Neural progenitor cell (in vitro differentiated cells): ENCODE data around the gene NPFF. TPM values are rescaled to one million over a fixed set of nuclear protein-coding genes. Genes with fewer than 3 reads are reported as not detected.
A peak's percentile ranks its signal among the peaks of the same experiment; 100 is the strongest.

Source experiments
- DNase-seq: peaks from one replicate; pipeline ENCODE4 v3.0.0-alpha.2; 2016; ENCODE audit warnings: low spot score
- H2AFZ ChIP-seq: fragments of 200-600 bp; sonication (generic); replicated peaks from 2 replicates; pipeline ENCODE4 v1.6.1; 2016; ENCODE audit warnings: antibody characterized with exemption
- H3F3A ChIP-seq: fragments of 200-600 bp; sonication (generic); 2 replicates; pipeline ENCODE4 v1.6.1; 2016; ENCODE audit warnings: antibody characterized with exemption, low read depth
- H3K27ac ChIP-seq: fragments of 200-600 bp; sonication (generic); 2 replicates; pipeline ENCODE4 v1.5.1; 2016; ENCODE audit warnings: mild to moderate bottlenecking
- H3K27me3 ChIP-seq: fragments of 200-600 bp; sonication (generic); 2 replicates; pipeline ENCODE4 v1.6.1; 2016; ENCODE audit warnings: mild to moderate bottlenecking, moderate library complexity
- H3K36me3 ChIP-seq: fragments of 200-600 bp; sonication (generic); 2 replicates; pipeline ENCODE4 v1.5.1; 2016
- H3K4me1 ChIP-seq: fragments of 200-600 bp; sonication (generic); 2 replicates; pipeline ENCODE4 v1.6.1; 2016; ENCODE audit warnings: mixed run types
- H3K4me2 ChIP-seq: fragments of 200-600 bp; sonication (generic); 2 replicates; pipeline ENCODE4 v1.6.1; 2016
- H3K4me3 ChIP-seq: fragments of 200-600 bp; sonication (generic); 2 replicates; pipeline ENCODE4 v1.5.1; 2016
- H3K79me2 ChIP-seq: fragments of 200-600 bp; sonication (generic); 2 replicates; pipeline ENCODE4 v1.6.1; 2016; ENCODE audit warnings: low read depth
- H3K9ac ChIP-seq: fragments of 200-600 bp; sonication (generic); 2 replicates; pipeline ENCODE4 v1.6.1; 2016
- H3K9me3 ChIP-seq: fragments of 200-600 bp; sonication (generic); 2 replicates; pipeline ENCODE4 v1.5.1; 2016; ENCODE audit warnings: low read depth
- H4K20me1 ChIP-seq: fragments of 200-600 bp; sonication (generic); 2 replicates; pipeline ENCODE4 v1.6.1; 2016; ENCODE audit warnings: low read depth
- H3K27ac Mint-ChIP-seq: 3 replicates; pipeline ENCODE4 v1.8.0; 2021; ENCODE audit warnings: mixed read lengths
- H3K27me3 Mint-ChIP-seq: 2 replicates; pipeline ENCODE4 v1.8.0; 2022; ENCODE audit warnings: low read depth, mild to moderate bottlenecking, inconsistent platforms, moderate library complexity, mixed read lengths; ENCODE audit not compliant: insufficient read depth
- H3K36me3 Mint-ChIP-seq: 3 replicates; pipeline ENCODE4 v1.8.0; 2021; ENCODE audit warnings: mixed read lengths
- H3K4me1 Mint-ChIP-seq: 3 replicates; pipeline ENCODE4 v1.8.0; 2021; ENCODE audit warnings: mixed read lengths
- H3K4me3 Mint-ChIP-seq: 3 replicates; pipeline ENCODE4 v1.8.0; 2021; ENCODE audit warnings: mild to moderate bottlenecking, moderate library complexity, mixed read lengths
- H3K9me3 Mint-ChIP-seq: 3 replicates; pipeline ENCODE4 v1.8.0; 2020; ENCODE audit warnings: mixed read lengths
- EZH2 ChIP-seq: fragments of 200-600 bp; sonication (generic); IDR thresholded peaks from 2 replicates; pipeline ENCODE4 v1.6.1; 2017; ENCODE audit warnings: antibody characterized with exemption, mild to moderate bottlenecking, moderate library complexity
- EZH2phosphoT487 ChIP-seq: fragments of 200-600 bp; sonication (generic); IDR thresholded peaks from 2 replicates; pipeline ENCODE4 v1.6.1; 2017; ENCODE audit warnings: antibody characterized with exemption
- total RNA-seq: library from RNA; depleted of rRNA; stranded (reverse); fragments of >200 nt; gene quantifications from 2 replicates; pipeline ENCODE4 v1.2.3, GENCODE V29; 2015; ENCODE audit warnings: low replicate concordance
- TF ChIP-seq, protein P1 (sequence below): fragments of 200-600 bp; sonication (generic); IDR thresholded peaks from 2 replicates; pipeline ENCODE4 v1.5.1; 2017; ENCODE audit warnings: antibody characterized with exemption, mild to moderate bottlenecking

The NPFF gene, protein sequence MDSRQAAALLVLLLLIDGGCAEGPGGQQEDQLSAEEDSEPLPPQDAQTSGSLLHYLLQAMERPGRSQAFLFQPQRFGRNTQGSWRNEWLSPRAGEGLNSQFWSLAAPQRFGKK
- total RNA-seq: not detected in 2 replicates

DNA sequence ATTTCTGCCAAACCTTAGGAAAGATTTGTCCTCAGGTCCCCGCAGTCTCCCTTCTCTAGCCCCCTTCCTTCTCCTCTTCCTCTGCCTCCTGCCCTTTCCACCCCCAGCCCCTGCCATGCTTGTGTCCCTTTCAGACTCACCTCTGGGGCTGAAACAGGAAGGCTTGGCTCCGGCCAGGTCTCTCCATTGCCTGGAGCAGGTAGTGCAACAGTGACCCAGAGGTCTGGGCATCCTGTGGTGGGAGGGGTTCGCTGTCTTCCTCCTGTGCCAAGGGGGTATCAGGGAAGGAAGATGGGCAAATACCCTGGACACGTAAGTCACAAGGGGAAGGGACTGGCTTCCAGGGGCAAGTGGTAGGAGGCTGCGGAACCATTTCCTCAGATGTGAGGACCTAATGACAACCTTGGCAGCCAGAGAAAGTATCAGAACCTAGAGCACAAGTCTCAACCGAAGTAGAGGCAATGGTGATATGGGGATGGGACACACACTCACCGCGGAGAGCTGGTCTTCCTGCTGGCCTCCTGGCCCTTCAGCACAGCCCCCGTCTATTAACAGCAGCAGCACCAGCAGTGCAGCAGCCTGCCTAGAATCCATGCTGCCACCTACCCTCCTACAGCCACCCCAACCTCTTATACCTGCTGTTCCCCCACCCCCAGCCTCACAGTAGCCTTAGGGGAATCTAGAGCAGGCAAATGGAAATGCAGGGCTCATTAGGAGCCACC, at the start of gene NPFF:
NPFF (minus strand) TSS at position 604 of the 722 bp plus-strand sequence; CDS start at position 594, 10 bp downstream.
- peaks cover 14% of the 10 kb centered on the region for H3K79me2 ChIP-seq
- Mint-ChIP-seq H3K27ac (peak within 1 kb of the TSS; percentile 57), H3K9me3 (no peaks in the 10 kb centered on the region), H3K36me3 (peaks cover 8% of the 10 kb centered on the region), H3K4me1 (peaks cover 8% of the 10 kb centered on the region), H3K4me3 (no peak within 1 kb of the TSS), H3K27me3 (peaks cover 4% of the 10 kb centered on the region)
- no peaks in the 10 kb centered on the region for H3K9me3 ChIP-seq
- no peak within 1 kb of the TSS for H3K9ac ChIP-seq
- H3F3A ChIP-seq: peaks cover 11% of the 10 kb centered on the region
- no peak for DNase-seq
- H3K4me2 ChIP-seq: no peak within 1 kb of the TSS
- no peaks in the 10 kb centered on the region for H4K20me1 ChIP-seq
- H3K4me1 ChIP-seq: peaks cover 3% of the 10 kb centered on the region
- H3K36me3 ChIP-seq: no peaks in the 10 kb centered on the region
- TF ChIP-seq EZH2phosphoT487 (no peak), EZH2 (no peak)
- TF ChIP-seq, protein P1, sequence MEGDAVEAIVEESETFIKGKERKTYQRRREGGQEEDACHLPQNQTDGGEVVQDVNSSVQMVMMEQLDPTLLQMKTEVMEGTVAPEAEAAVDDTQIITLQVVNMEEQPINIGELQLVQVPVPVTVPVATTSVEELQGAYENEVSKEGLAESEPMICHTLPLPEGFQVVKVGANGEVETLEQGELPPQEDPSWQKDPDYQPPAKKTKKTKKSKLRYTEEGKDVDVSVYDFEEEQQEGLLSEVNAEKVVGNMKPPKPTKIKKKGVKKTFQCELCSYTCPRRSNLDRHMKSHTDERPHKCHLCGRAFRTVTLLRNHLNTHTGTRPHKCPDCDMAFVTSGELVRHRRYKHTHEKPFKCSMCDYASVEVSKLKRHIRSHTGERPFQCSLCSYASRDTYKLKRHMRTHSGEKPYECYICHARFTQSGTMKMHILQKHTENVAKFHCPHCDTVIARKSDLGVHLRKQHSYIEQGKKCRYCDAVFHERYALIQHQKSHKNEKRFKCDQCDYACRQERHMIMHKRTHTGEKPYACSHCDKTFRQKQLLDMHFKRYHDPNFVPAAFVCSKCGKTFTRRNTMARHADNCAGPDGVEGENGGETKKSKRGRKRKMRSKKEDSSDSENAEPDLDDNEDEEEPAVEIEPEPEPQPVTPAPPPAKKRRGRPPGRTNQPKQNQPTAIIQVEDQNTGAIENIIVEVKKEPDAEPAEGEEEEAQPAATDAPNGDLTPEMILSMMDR: no peak
- H3K27me3 ChIP-seq: no peaks in the 10 kb centered on the region
- H3K27ac ChIP-seq: no peak within 1 kb of the TSS
- H3K4me3 ChIP-seq: no peak within 1 kb of the TSS
- H2AFZ ChIP-seq: no peak within 1 kb of the TSS

DNA sequence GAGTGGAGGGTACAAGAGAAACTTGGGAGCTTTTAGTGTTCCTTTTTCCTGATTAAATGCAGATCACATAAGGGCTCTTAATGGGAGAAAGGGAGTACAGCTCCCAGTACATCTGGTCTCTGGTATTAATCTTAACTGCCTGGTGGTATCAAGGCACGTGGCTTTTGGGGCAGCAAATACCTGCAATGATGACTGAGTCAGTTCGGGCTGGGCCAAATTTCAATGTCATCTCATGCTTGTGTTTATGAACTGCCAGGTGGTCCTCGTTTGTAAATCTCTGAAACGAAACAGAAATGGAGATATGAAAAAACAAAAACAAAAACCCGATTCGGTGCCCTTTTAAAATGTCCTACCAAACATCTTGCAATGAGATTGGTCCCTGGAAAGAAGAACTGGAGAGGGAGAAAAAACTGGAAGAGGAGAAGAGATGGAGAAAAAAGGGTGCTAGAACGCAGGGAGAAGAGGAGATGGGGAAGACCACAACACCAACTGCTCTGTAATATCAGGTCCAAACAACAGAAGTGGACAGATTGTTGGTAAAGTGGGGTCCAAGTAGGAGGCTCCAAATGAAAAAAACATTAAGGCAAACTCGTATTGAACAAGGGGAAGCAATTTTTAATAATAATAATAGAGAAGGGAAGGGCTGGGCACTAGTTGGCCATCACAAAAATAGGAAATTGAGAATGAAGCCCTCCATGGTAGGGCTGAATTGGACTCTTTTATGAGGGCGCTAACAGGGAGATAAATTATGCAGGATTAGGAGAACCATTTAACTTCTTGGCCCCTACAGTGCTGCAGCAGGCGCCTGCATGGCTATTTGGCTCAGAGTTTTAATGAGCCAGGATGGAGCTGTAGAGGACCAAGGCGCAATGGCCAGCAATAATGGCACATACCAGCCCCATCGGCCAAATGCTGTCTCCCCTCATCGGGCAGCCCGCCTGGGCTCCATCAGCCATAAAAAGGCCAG, 45.4 kb upstream of the NPFF start:
- no peak overlapping the region for H3K27ac Mint-ChIP-seq
- H3K9me3 Mint-ChIP-seq: no peaks in the 10 kb centered on the region

DNA sequence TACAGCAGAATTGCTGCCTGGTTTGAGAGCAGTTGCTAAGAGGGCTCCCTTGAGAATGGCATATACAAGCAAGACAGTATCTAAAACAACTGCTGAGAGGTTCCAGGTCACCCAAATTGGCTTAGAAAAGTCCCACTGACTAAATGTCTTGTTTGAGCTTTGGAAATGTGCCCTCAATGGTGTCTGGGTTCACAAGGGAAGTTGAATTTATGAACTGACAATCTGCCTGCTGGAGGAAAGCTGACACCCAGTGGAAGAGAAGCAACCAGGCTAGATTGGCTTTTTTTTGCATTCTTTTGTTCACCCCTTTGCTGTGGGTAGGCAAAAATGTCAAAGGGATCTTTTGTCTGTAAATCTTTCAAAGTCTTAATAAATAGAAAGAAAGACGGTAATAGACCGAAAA, 44.6 kb upstream of the NPFF start:
- H3K4me3 ChIP-seq: no peak overlapping the region
- no peaks in the 10 kb centered on the region for H3K27me3 Mint-ChIP-seq
- peaks cover 22% of the 10 kb centered on the region for H3K4me1 ChIP-seq
- H3K79me2 ChIP-seq: no peaks in the 10 kb centered on the region
- no peak overlapping the region for H3K9ac ChIP-seq
- no peaks in the 10 kb centered on the region for H3K9me3 Mint-ChIP-seq
- H3K27ac Mint-ChIP-seq: no peak overlapping the region
- peak overlapping the region; percentile 40 for H3K27ac ChIP-seq
- H3K36me3 ChIP-seq: no peaks in the 10 kb centered on the region
- peak; percentile 7 for DNase-seq
- H2AFZ ChIP-seq: no peak overlapping the region
- peaks cover 9% of the 10 kb centered on the region for H3K36me3 Mint-ChIP-seq
- no peaks in the 10 kb centered on the region for H4K20me1 ChIP-seq
- TF ChIP-seq, protein P1: no peak
- no peak for TF ChIP-seq EZH2
- H3F3A ChIP-seq: peaks cover 13% of the 10 kb centered on the region
- no peaks in the 10 kb centered on the region for H3K9me3 ChIP-seq
- peaks cover 15% of the 10 kb centered on the region for H3K4me1 Mint-ChIP-seq
- H3K4me2 ChIP-seq: peak overlapping the region; percentile 14
- no peaks in the 10 kb centered on the region for H3K27me3 ChIP-seq
- H3K4me3 Mint-ChIP-seq: no peak overlapping the region

More for the DNA sequence above, 45.4 kb upstream of the NPFF start:
- Histone ChIP-seq H4K20me1 (no peaks in the 10 kb centered on the region), H3K4me2 (peak overlapping the region; percentile 14), H3K27ac (peak overlapping the region; percentile 40), H3F3A (peaks cover 13% of the 10 kb centered on the region), H3K27me3 (no peaks in the 10 kb centered on the region), H3K36me3 (no peaks in the 10 kb centered on the region), H3K79me2 (no peaks in the 10 kb centered on the region), H3K9ac (no peak overlapping the region), H3K4me3 (no peak overlapping the region), H3K9me3 (no peaks in the 10 kb centered on the region), H3K4me1 (peaks cover 22% of the 10 kb centered on the region), H2AFZ (no peak overlapping the region)
- H3K4me3 Mint-ChIP-seq: no peak overlapping the region
- peak; percentile 48 for DNase-seq
- peaks cover 15% of the 10 kb centered on the region for H3K4me1 Mint-ChIP-seq
- H3K27me3 Mint-ChIP-seq: no peaks in the 10 kb centered on the region
- TF ChIP-seq, protein P1: no peak
- no peak for TF ChIP-seq EZH2
- TF ChIP-seq EZH2phosphoT487: no peak
- peaks cover 9% of the 10 kb centered on the region for H3K36me3 Mint-ChIP-seq
